Activated T-cell treated with anti-CD3 and anti-CD28 coated beads, Interleukin-2, amount 50 U/mL, for 72 hours (primary cell): ENCODE measurements around the gene FER1L5. TPM values are rescaled to one million over a fixed set of nuclear protein-coding genes. Genes with fewer than 3 reads are reported as not detected.

Experiments
- ATAC-seq, 2 donors: fragments of 150-1000 bp; cut with Tn5 transposase; replicated peaks in 1 of 2; 2 replicates each; pipeline ENCODE4 v1.10.0; 2021; ENCODE audit warnings: moderate library complexity in 2 of 2, mild to moderate bottlenecking in 1 of 2
- DNase-seq, 2 donors: peaks; one replicate each; pipeline ENCODE4 v3.0.0; 2021 to 2022; ENCODE audit warnings: mixed read lengths in 1 of 2
- H3K27ac Mint-ChIP-seq: one replicate; pipeline ENCODE4 v1.8.0; 2022; ENCODE audit warnings: mild to moderate bottlenecking, moderate library complexity, mixed read lengths
- H3K27me3 Mint-ChIP-seq: one replicate; pipeline ENCODE4 v1.8.0; 2022; ENCODE audit warnings: low read depth, mixed read lengths
- H3K36me3 Mint-ChIP-seq, 2 donors: one replicate each; pipeline ENCODE4 v1.8.0; 2022; ENCODE audit warnings: mixed read lengths in 2 of 2, mild to moderate bottlenecking in 1 of 2; ENCODE audit not compliant: insufficient read depth in 2 of 2
- H3K4me1 Mint-ChIP-seq: one replicate; pipeline ENCODE4 v1.8.0; 2022; ENCODE audit warnings: low read depth, mixed read lengths
- H3K4me3 Mint-ChIP-seq, 2 donors: one replicate each; pipeline ENCODE4 v1.8.0; 2022; ENCODE audit warnings: mild to moderate bottlenecking in 2 of 2, mixed read lengths in 2 of 2, moderate library complexity in 2 of 2
- H3K9me3 Mint-ChIP-seq, 2 donors: one replicate each; pipeline ENCODE4 v1.8.0; 2022; ENCODE audit warnings: mixed read lengths in 2 of 2
- total RNA-seq, 2 donors: library from RNA; stranded (reverse); gene quantifications; one replicate each; pipeline ENCODE4 v1.2.3, GENCODE V29; 2022

Gene FER1L5
- total RNA-seq, 2 donors from 2014 or later = not detected

DNA sequence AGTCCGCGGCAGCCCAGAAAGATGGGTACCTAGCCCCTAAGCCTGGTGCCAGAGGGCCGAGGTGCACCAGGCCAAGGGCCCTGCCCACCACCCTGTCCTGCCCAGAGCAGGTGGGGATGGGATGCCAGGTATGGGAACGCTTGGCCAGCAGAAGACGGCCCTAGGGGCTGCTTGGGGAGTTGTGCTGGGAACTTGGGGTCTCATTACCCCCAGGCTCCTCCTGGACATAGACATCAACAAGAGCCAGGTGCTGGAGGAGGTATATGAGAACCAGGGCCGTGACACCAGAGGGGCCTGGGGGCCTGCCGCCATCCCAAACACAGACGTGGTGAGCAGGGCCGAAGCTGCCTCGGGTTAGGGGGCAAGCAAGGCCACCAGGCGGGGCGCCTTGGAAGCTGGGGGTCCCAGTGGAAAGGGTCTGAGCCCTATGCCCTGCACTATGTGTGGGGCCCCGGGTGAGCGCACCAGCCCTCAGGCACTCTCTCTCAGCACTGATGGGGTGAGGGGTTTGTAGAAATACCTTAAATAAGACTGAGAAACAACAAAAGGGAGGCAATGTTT lies 46.9 kb downstream of the FER1L5 start:
- Mint-ChIP-seq H3K36me3 (no peaks in the 10 kb centered on the region), H3K27me3 (peaks cover 3% of the 10 kb centered on the region), H3K4me3 (no peak overlapping the region), H3K9me3 (no peaks in the 10 kb centered on the region), H3K27ac (no peak overlapping the region), H3K4me1 (no peaks in the 10 kb centered on the region)
- no peak for DNase-seq
- no peak for ATAC-seq

DNA sequence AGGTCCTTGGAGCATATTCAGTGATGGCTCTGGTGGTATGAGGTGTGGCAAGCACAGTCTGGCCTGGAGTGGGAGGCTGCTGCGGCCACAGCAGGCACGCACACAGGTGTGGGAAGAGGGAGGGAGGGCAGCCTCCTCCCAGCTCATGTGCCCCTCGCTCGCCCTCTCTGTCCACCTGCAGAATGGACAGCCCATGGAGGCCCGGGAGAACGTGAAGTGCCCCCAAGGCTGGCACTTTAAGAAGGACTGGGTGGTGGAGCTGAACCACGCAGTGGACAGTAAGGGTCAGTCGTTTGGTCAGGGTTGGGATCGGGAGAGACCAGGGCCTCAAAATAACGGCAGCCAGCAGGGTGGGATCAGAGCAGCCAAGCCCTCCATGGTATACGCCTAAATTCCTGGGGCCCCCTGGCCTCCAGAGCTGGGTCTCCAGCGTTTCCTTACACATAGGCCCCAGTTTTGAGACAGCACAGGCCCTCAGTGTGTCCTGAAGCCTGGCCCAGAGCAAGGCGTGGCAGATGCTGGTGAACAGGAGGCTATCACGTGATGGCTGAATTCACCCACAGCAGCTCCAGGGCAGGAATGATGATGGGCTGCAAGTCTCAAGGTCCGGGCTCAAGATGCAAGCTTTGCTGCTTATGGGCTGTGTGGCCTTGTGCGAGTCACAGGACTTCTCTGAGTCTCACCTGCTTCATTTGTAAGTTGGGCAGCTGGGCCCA lies 47.9 kb downstream of the FER1L5 start:
- H3K9me3 Mint-ChIP-seq = no peaks in the 10 kb centered on the region
- no peak for DNase-seq
- H3K27ac Mint-ChIP-seq = no peak overlapping the region
- ATAC-seq = no peak
- H3K4me1 Mint-ChIP-seq = no peaks in the 10 kb centered on the region
- H3K27me3 Mint-ChIP-seq = no peaks in the 10 kb centered on the region
- H3K36me3 Mint-ChIP-seq = no peaks in the 10 kb centered on the region
- no peak overlapping the region for H3K4me3 Mint-ChIP-seq

GRCh38 chr2:96691022-96691612 lies 48.6 kb downstream of the FER1L5 start:
- Mint-ChIP-seq H3K36me3 (no peaks in the 10 kb centered on the region), H3K27me3 (no peaks in the 10 kb centered on the region), H3K4me1 (no peaks in the 10 kb centered on the region), H3K27ac (no peak overlapping the region), H3K4me3 (no peak overlapping the region), H3K9me3 (no peaks in the 10 kb centered on the region)
- DNase-seq = no peak
- no peak for ATAC-seq

GRCh38 chr2:96692094-96692971 lies 49.8 kb downstream of the FER1L5 start:
- Mint-ChIP-seq H3K4me3 (no peak overlapping the region), H3K27me3 (no peaks in the 10 kb centered on the region), H3K36me3 (no peaks in the 10 kb centered on the region), H3K27ac (no peak overlapping the region), H3K9me3 (no peaks in the 10 kb centered on the region), H3K4me1 (no peaks in the 10 kb centered on the region)
- ATAC-seq (no peak), DNase-seq (no peak)

DNA sequence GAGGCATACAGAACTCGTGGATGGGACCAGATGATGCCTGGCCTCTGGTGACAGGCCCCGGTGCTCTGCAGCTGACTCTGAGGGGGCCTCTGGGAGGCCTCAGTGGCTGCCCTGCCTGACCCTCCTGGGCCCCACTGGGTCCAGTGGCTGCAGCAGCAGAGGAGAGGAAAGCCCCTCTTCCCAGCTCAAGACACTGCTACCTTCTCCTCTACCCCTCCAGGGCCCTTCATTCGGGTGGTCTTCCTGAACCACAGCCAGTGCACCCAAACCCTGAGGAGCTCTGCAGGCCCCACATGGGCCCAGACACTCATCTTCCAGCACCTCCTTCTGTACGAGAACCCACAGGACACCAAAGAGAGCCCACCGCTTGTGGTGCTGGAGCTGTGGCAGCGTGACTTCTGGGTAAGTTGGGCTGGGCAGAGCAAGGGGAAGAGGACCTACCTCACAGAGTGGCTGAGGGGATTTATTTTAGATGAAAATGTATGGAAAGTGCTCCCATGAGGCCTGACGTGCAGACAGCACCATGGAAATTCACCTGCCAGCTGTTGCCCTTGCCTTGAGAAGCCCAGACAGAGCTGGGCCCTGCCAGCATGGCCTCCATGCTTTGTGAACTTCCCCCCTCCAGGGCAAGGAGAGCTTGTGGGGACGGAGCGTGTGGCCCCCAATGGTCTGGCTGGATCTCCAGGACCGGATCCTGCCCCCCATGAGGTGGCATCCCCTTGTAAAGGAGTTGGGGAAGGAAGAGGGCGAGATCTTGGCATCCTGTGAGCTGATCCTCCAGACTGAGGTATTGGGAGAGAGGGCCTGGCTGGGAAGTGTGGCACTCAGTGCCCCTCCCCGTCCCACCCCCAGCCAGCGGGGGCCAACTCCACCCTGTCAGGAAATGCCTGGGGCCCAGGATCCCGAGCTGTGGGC lies 51.0 kb downstream of the FER1L5 start:
- no peaks in the 10 kb centered on the region for H3K9me3 Mint-ChIP-seq
- DNase-seq (no peak), ATAC-seq (no peak)
- H3K4me1 Mint-ChIP-seq = no peaks in the 10 kb centered on the region
- H3K27ac Mint-ChIP-seq = no peak overlapping the region
- no peaks in the 10 kb centered on the region for H3K27me3 Mint-ChIP-seq
- H3K36me3 Mint-ChIP-seq = no peaks in the 10 kb centered on the region
- no peak overlapping the region for H3K4me3 Mint-ChIP-seq

GRCh38 chr2:96694279-96694678 lies 51.7 kb downstream of the FER1L5 start:
- Mint-ChIP-seq H3K36me3 (no peaks in the 10 kb centered on the region), H3K27ac (no peak overlapping the region), H3K27me3 (no peaks in the 10 kb centered on the region), H3K4me1 (no peaks in the 10 kb centered on the region), H3K4me3 (no peak overlapping the region), H3K9me3 (no peaks in the 10 kb centered on the region)
- ATAC-seq = no peak
- no peak for DNase-seq

GRCh38 chr2:96694816-96695455 lies 52.4 kb downstream of the FER1L5 start:
- Mint-ChIP-seq H3K4me1 (no peaks in the 10 kb centered on the region), H3K9me3 (no peaks in the 10 kb centered on the region), H3K27me3 (no peaks in the 10 kb centered on the region), H3K36me3 (no peaks in the 10 kb centered on the region), H3K4me3 (no peak overlapping the region), H3K27ac (no peak overlapping the region)
- DNase-seq (no peak), ATAC-seq (no peak)

DNA sequence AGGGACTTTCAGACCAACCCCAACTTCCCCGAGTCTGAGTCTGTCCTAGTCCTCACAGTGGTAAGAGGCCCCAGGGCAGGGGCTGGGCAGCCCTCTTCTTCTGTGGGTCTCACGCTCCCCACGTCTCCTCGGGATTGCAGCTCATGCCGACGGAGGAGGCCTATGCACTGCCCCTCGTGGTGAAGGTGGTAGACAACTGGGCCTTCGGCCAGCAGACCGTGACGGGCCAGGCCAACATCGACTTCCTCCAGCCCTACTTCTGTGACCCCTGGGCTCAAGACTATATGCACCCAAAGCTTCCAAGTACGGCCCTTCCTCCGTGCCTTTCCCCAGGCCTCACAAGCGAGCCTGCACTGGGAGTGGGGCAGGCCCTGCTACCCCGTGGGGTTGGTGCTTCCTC lies 53.0 kb downstream of the FER1L5 start:
- Mint-ChIP-seq H3K9me3 (no peaks in the 10 kb centered on the region), H3K27ac (no peak overlapping the region), H3K27me3 (no peaks in the 10 kb centered on the region), H3K36me3 (no peaks in the 10 kb centered on the region), H3K4me1 (no peaks in the 10 kb centered on the region), H3K4me3 (no peak overlapping the region)
- DNase-seq = no peak
- no peak for ATAC-seq

GRCh38 chr2:96697476-96697875 lies 54.9 kb downstream of the FER1L5 start:
- ATAC-seq = no peak
- H3K4me1 Mint-ChIP-seq = no peaks in the 10 kb centered on the region
- no peak for DNase-seq
- H3K36me3 Mint-ChIP-seq = no peaks in the 10 kb centered on the region
- H3K27me3 Mint-ChIP-seq = no peaks in the 10 kb centered on the region
- no peak overlapping the region for H3K27ac Mint-ChIP-seq
- H3K4me3 Mint-ChIP-seq = no peak overlapping the region
- no peaks in the 10 kb centered on the region for H3K9me3 Mint-ChIP-seq

DNA sequence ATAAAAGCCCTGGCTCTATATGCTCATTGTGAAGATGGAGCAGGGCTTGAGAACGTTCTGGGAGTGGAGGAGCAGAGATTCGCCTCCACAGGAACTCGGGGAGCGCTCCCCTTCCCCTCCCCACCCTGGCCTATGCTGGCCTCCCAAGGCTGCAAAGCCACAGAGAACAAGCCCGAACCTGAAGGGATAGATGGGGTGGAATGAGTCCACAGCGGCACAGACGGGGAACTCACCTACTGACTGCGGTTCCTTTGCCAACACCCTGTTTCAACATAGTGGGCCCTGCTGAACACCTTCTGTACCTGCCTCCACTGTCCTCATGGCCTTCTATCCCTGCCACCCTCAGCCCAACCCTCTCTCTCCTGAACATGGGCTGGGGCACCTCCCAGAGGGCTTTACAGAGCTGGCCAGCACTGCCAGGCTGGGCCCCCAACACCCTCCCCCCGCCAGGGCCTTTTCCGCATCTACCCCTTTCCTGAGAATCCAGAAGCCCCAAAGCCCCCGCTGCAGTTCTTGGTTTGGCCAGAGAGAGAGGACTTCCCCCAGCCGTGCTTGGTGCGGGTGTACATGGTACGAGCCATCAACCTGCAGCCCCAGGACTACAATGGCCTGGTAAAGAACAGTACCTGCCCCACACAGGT lies 55.8 kb downstream of the FER1L5 start:
- DNase-seq = no peak
- Mint-ChIP-seq H3K27me3 (no peaks in the 10 kb centered on the region), H3K9me3 (no peaks in the 10 kb centered on the region), H3K36me3 (no peaks in the 10 kb centered on the region), H3K27ac (no peak overlapping the region), H3K4me1 (no peaks in the 10 kb centered on the region), H3K4me3 (no peak overlapping the region)
- no peak for ATAC-seq

- Mint-ChIP-seq H3K27me3 (no peaks in the 10 kb centered on the region), H3K36me3 (no peaks in the 10 kb centered on the region), H3K27ac (no peak overlapping the region), H3K4me1 (no peaks in the 10 kb centered on the region), H3K9me3 (no peaks in the 10 kb centered on the region), H3K4me3 (no peak overlapping the region)
- ATAC-seq = no peak
- DNase-seq = no peak
These were observed 56.5 kb downstream of the FER1L5 start for GRCh38 chr2:96699021-96699420.

- DNase-seq (no peak), ATAC-seq (no peak)
- no peak overlapping the region for H3K4me3 Mint-ChIP-seq
- no peaks in the 10 kb centered on the region for H3K4me1 Mint-ChIP-seq
- H3K27me3 Mint-ChIP-seq = no peaks in the 10 kb centered on the region
- H3K9me3 Mint-ChIP-seq = no peaks in the 10 kb centered on the region
- H3K36me3 Mint-ChIP-seq = no peaks in the 10 kb centered on the region
- H3K27ac Mint-ChIP-seq = no peak overlapping the region
These were observed 57.1 kb downstream of the FER1L5 start for GRCh38 chr2:96699621-96700020.
